Transverse colon (tissue), 4 donors: ENCODE data around the gene CDX1. TPM values are rescaled to one million over a fixed set of nuclear protein-coding genes. Genes with fewer than 3 reads are reported as not detected.

Source experiments
- DNase-seq: peaks from one replicate; pipeline ENCODE4 v3.0.0-alpha.2; 2019
- H3K27ac ChIP-seq, 4 donors: fragments of 200-600 bp; sonication (generic); 2 replicates each; pipeline ENCODE4 v1.5.1; 2016 to 2018; ENCODE audit warnings: inconsistent platforms in 4 of 4
- H3K27me3 ChIP-seq: fragments of 200-600 bp; sonication (generic); 2 replicates; pipeline ENCODE4 v1.5.1; 2017; ENCODE audit warnings: inconsistent platforms
- H3K36me3 ChIP-seq, 4 donors: fragments of 200-600 bp; sonication (generic); 2 replicates each; pipeline ENCODE4 v1.5.1; 2017 to 2019; ENCODE audit warnings: inconsistent platforms in 4 of 4
- H3K4me1 ChIP-seq, 4 donors: fragments of 200-600 bp; sonication (generic); 2 replicates each; pipeline ENCODE4 v1.5.1; 2017 to 2020; ENCODE audit warnings: inconsistent platforms in 4 of 4
- H3K4me3 ChIP-seq, 4 donors: fragments of 200-600 bp; sonication (generic); 1 replicate in 1 of 4; 2 replicates in 3 of 4; pipeline versions ENCODE4 v1.5.1 to v1.6.1; 2017 to 2019; ENCODE audit warnings: inconsistent platforms in 4 of 4
- H3K9me3 ChIP-seq, 2 donors: fragments of 200-600 bp; sonication (generic); 2 replicates each; pipeline ENCODE4 v1.5.1; 2017 to 2019; ENCODE audit warnings: inconsistent platforms in 2 of 2
- EP300 ChIP-seq: sonication (generic); formaldehyde crosslinking; IDR thresholded peaks from one replicate; pipeline ENCODE4 v1.6.1; 2017; ENCODE audit warnings: antibody characterized with exemption, low read depth
- POLR2A ChIP-seq: fragments of 450-650 bp; IDR thresholded peaks from one replicate; pipeline ENCODE4 v1.6.1; 2016; ENCODE audit warnings: antibody characterized with exemption, mild to moderate bottlenecking, moderate library complexity
- POLR2AphosphoS5 ChIP-seq, 3 donors: sonication (generic); formaldehyde crosslinking; IDR thresholded peaks; one replicate each; pipeline ENCODE4 v1.6.1; 2016; ENCODE audit warnings: antibody characterized with exemption in 3 of 3
- WGBS, 2 donors: methylation state at CpG; one replicate each; pipeline ENCODE4 v1.1.5; 2018; ENCODE audit warnings: low coverage in 1 of 2; 5-methylcytosine and 5-hydroxymethylcytosine counted together
- in situ Hi-C, 4 donors: fragments of 200-750 bp; cut with MboI; loops; one replicate each; pipeline versions ENCODE4 v1.15.0 to v1.15.1; 2017; ENCODE audit warnings: low sequenced_read_pairs in 3 of 4, low pct_ligation_motif_present in 1 of 4, low pct_unique_long_range_greater_than_20kb in 1 of 4
- intact Hi-C: fragments of 100-400 bp; cut with DNase I; formaldehyde crosslinking; loops from one replicate; pipeline ENCODE4 v1.15.1; 2023; ENCODE audit warnings: low total_unique reads
- total RNA-seq, 4 donors: library from RNA; depleted of rRNA; stranded (reverse); fragments of >200 nt; gene quantifications; one replicate each; pipeline ENCODE4 v1.1.0, GENCODE V29; 2016
- TF ChIP-seq, protein P1 (sequence below), 5 experiments: fragments of 200-600 bp in 3 of 5; fragments of 450-650 bp in 2 of 5; sonication (generic) in 3 of 5; IDR thresholded peaks; 1 replicate in 2 of 5; 2 replicates in 3 of 5; pipeline ENCODE4 v1.5.1; 2016 to 2017; ENCODE audit warnings: antibody characterized with exemption in 5 of 5, inconsistent platforms in 3 of 5, mild to moderate bottlenecking in 2 of 5, moderate library complexity in 1 of 5

CDX1 gene
- total RNA-seq, 4 donors from 2014 or later, result 249 to 540 (median 360) TPM

- no peak for TF ChIP-seq POLR2A
- TF ChIP-seq POLR2AphosphoS5 (IDR thresholded peaks at IDR 0.05), result no peak
- no peak for TF ChIP-seq EP300
- TF ChIP-seq, protein P1, sequence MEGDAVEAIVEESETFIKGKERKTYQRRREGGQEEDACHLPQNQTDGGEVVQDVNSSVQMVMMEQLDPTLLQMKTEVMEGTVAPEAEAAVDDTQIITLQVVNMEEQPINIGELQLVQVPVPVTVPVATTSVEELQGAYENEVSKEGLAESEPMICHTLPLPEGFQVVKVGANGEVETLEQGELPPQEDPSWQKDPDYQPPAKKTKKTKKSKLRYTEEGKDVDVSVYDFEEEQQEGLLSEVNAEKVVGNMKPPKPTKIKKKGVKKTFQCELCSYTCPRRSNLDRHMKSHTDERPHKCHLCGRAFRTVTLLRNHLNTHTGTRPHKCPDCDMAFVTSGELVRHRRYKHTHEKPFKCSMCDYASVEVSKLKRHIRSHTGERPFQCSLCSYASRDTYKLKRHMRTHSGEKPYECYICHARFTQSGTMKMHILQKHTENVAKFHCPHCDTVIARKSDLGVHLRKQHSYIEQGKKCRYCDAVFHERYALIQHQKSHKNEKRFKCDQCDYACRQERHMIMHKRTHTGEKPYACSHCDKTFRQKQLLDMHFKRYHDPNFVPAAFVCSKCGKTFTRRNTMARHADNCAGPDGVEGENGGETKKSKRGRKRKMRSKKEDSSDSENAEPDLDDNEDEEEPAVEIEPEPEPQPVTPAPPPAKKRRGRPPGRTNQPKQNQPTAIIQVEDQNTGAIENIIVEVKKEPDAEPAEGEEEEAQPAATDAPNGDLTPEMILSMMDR (IDR thresholded peaks at IDR 0.05), result no peak
- Histone ChIP-seq H3K4me3 (no peak overlapping the region), H3K4me1 (peaks cover 30 to 84% (median 73%) of the 10 kb centered on the region in 4 donors), H3K27me3 (peaks cover 12% of the 10 kb centered on the region), H3K27ac (peak overlapping the region; percentile 85 to 88 (median 87)), H3K9me3 (no peaks in the 10 kb centered on the region), H3K36me3 (no peaks in the 10 kb centered on the region)
- in situ Hi-C loops, result no loop called here
- intact Hi-C loops, result no loop called here
- WGBS, 2 donors, result 80 to 85% methylated on average over 3 to 8 of the region's 8 CpGs
- DNase-seq, result no peak
These were observed 19.6 kb downstream of the CDX1 start for GRCh38 chr5:150186137-150186536.

GRCh38 chr5:150186897-150187296 lies 20.3 kb downstream of the CDX1 start:
- 52 to 60% methylated on average over 1 to 4 of the region's 4 CpGs for WGBS, 2 donors
- H3K36me3 ChIP-seq, result no peaks in the 10 kb centered on the region
- H3K27ac ChIP-seq, result peak overlapping the region; percentile 85 to 88 (median 87)
- peaks cover 12% of the 10 kb centered on the region for H3K27me3 ChIP-seq
- intact Hi-C loops (no loop called here), in situ Hi-C loops (no loop called here)
- TF ChIP-seq POLR2A, result no peak
- TF ChIP-seq, protein P1 (IDR thresholded peaks at IDR 0.05), result no peak
- no peak for TF ChIP-seq EP300
- no peak for TF ChIP-seq POLR2AphosphoS5 (IDR thresholded peaks at IDR 0.05)
- peaks cover 22 to 76% (median 66%) of the 10 kb centered on the region in 4 donors for H3K4me1 ChIP-seq
- DNase-seq, result no peak
- no peaks in the 10 kb centered on the region for H3K9me3 ChIP-seq
- H3K4me3 ChIP-seq, result no peak overlapping the region

GRCh38 chr5:150188146-150188842 lies 21.7 kb downstream of the CDX1 start:
- intact Hi-C loops (no loop called here), in situ Hi-C loops (no loop called here)
- TF ChIP-seq POLR2AphosphoS5 (IDR thresholded peaks at IDR 0.05) (no peak), POLR2A (no peak), EP300 (no peak)
- TF ChIP-seq, protein P1 (IDR thresholded peaks at IDR 0.05), result no peak
- H3K9me3 ChIP-seq, result no peaks in the 10 kb centered on the region
- WGBS, 2 donors, result 38% methylated on average over 2 of the region's 3 CpGs; no CpG with 5 or more reads in 1 of the 2 donors
- peak; percentile 61 for DNase-seq
- no peaks in the 10 kb centered on the region for H3K36me3 ChIP-seq
- peaks cover 12% of the 10 kb centered on the region for H3K27me3 ChIP-seq
- H3K4me3 ChIP-seq, result no peak overlapping the region
- H3K27ac ChIP-seq, result peak overlapping the region in 3 of 4 donors; percentile 13 to 88 (median 88)
- peaks cover 17 to 62% (median 54%) of the 10 kb centered on the region in 4 donors for H3K4me1 ChIP-seq

DNA sequence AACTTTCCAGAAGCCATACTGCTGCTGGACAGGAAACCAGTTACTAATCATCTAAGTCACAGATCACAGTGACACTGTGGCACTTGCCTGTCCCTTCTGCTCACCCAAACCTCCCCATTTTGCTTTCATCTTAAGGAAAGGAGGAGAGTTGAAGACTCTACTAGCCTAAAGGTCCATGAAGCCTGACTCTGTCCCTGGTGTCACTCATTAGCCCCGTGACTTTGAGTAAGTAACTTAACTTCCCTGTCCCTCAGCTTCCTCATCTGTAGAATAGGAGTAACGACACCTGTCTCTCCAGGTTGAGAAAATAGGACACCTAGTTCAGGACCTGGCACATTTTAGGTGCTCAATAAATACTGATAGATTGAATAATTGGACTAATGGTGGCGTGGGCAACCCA lies 22.7 kb downstream of the CDX1 start:
- no peak overlapping the region for H3K4me3 ChIP-seq
- intact Hi-C loops, result no loop called here
- in situ Hi-C loops, result no loop called here
- H3K27ac ChIP-seq, result no peak overlapping the region
- peaks cover 12% of the 10 kb centered on the region for H3K27me3 ChIP-seq
- H3K9me3 ChIP-seq, result no peaks in the 10 kb centered on the region
- WGBS, 2 donors, result 40 to 69% methylated on average over 3 of the region's 3 CpGs
- no peaks in the 10 kb centered on the region for H3K36me3 ChIP-seq
- peaks cover 17 to 52% (median 44%) of the 10 kb centered on the region in 4 donors for H3K4me1 ChIP-seq
- TF ChIP-seq POLR2AphosphoS5 (IDR thresholded peaks at IDR 0.05), result no peak
- TF ChIP-seq POLR2A, result no peak
- TF ChIP-seq, protein P1 (IDR thresholded peaks at IDR 0.05), result no peak
- DNase-seq, result no peak
